Esophagus (tissue), 2 donors: ENCODE data around the gene RNF217. TPM values are rescaled to one million over a fixed set of nuclear protein-coding genes. Genes with fewer than 3 reads are reported as not detected.

Experiments
- H3K27ac ChIP-seq, 2 donors: one replicate each; pipeline ENCODE4 v1.5.1; 2013; ENCODE audit warnings: low read depth in 2 of 2, mild to moderate bottlenecking in 2 of 2, inconsistent platforms in 1 of 2, low read length in 1 of 2, moderate library complexity in 1 of 2
- H3K27me3 ChIP-seq, 2 donors: one replicate each; pipeline ENCODE4 v1.6.1; 2013; ENCODE audit warnings: low read length in 2 of 2, control low read depth in 1 of 2, mild to moderate bottlenecking in 1 of 2; ENCODE audit not compliant: insufficient read depth in 2 of 2, control insufficient read depth in 1 of 2
- H3K36me3 ChIP-seq, 2 donors: one replicate each; pipeline ENCODE4 v1.6.1; 2013; ENCODE audit warnings: low read length in 1 of 2; ENCODE audit not compliant: control insufficient read depth in 2 of 2, insufficient read depth in 2 of 2
- H3K4me1 ChIP-seq, 2 donors: one replicate each; pipeline ENCODE4 v1.6.1; 2013; ENCODE audit warnings: low read length in 1 of 2; ENCODE audit not compliant: control insufficient read depth in 2 of 2, insufficient read depth in 2 of 2
- H3K4me3 ChIP-seq, 2 donors: one replicate each; pipeline ENCODE4 v1.5.1; 2013; ENCODE audit warnings: low read length in 2 of 2, mild to moderate bottlenecking in 2 of 2, low read depth in 1 of 2, moderate library complexity in 1 of 2
- H3K9me3 ChIP-seq, 2 donors: one replicate each; pipeline ENCODE4 v1.6.1; 2013; ENCODE audit warnings: mild to moderate bottlenecking in 2 of 2, low read depth in 1 of 2, low read length in 1 of 2, moderate library complexity in 1 of 2; ENCODE audit not compliant: control insufficient read depth in 2 of 2, insufficient read depth in 1 of 2
- WGBS, 2 donors: extraction: QIAGEN DNeasy Blood & Tissue Kit; methylation state at CpG; one replicate each; pipeline ENCODE4 v1.1.7; 2013; 5-methylcytosine and 5-hydroxymethylcytosine counted together
- polyA plus RNA-seq, 2 donors: library from polyadenylated mRNA; stranded (reverse); fragments of 200-250 nt; gene quantifications; one replicate each; pipeline ENCODE4 v1.2.3, GENCODE V29; 2013
- donor health status: healthy with polysubstance abuse.
- donor health status: Bipolar disorder and iron deficiency.

The RNF217 gene
- polyA plus RNA-seq, 2 donors = 3.4 to 6.5 TPM

DNA sequence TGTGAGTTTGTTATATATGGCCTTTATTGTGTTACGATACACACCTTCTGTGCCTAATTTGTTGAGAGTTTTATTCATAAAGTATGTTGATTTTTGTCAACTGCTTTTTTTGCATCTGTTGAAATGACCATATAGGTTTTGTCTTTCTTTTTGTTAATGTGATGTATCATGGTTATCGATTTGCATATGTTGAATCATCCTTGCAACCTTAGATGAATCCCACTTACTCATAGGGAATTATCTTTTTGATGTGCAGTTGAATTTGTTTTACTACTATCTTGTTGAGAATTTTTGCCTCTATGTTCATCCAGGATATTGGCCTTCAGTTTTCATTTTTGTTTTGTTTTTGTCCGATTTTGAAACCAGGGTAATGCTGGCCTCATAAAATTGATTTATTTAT lies 145.7 kb downstream of the RNF217 start:
- H3K4me3 ChIP-seq = no peak overlapping the region
- 94 to 95% methylated on average over 3 of the region's 3 CpGs for WGBS, 2 donors
- no peaks in the 10 kb centered on the region for H3K4me1 ChIP-seq
- peaks cover 0 to 3% of the 10 kb centered on the region in 2 donors for H3K9me3 ChIP-seq
- H3K27ac ChIP-seq = no peak overlapping the region
- no peaks in the 10 kb centered on the region for H3K36me3 ChIP-seq
- no peaks in the 10 kb centered on the region for H3K27me3 ChIP-seq

DNA sequence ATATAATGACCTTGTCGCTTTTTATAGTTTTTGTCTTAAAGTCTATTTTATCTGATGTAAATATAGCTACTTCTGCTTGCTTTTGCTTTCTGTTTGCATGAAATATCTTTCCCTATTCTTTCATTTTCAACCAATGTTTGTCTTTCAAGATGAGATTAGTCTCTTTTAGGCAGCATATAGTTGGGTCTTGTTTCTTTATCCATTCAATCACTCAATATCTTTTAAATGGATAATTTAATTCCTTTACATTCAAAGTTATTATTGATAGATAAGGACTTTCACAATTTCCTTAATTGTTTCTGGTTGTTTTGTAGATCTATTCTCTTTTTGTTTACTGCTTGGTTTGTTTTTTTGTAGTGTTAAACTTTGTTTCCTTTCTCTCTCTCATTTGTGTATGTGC lies 147.8 kb downstream of the RNF217 start:
- H3K27ac ChIP-seq = no peak overlapping the region
- H3K27me3 ChIP-seq = no peaks in the 10 kb centered on the region
- 85 to 92% methylated on average over 1 of the region's 1 CpG for WGBS, 2 donors

GRCh38 chr6:125111219-125111983 lies 149.2 kb downstream of the RNF217 start:
- Histone ChIP-seq H3K36me3 (no peaks in the 10 kb centered on the region), H3K4me1 (no peaks in the 10 kb centered on the region), H3K27ac (no peak overlapping the region), H3K4me3 (no peak overlapping the region), H3K9me3 (peaks cover 0 to 3% of the 10 kb centered on the region in 2 donors), H3K27me3 (no peaks in the 10 kb centered on the region)
- 93 to 94% methylated on average over 4 of the region's 4 CpGs for WGBS, 2 donors

More for the DNA sequence above, 147.8 kb downstream of the RNF217 start:
- Histone ChIP-seq H3K4me3 (no peak overlapping the region), H3K4me1 (no peaks in the 10 kb centered on the region), H3K36me3 (no peaks in the 10 kb centered on the region), H3K9me3 (peaks cover 0 to 3% of the 10 kb centered on the region in 2 donors)

DNA sequence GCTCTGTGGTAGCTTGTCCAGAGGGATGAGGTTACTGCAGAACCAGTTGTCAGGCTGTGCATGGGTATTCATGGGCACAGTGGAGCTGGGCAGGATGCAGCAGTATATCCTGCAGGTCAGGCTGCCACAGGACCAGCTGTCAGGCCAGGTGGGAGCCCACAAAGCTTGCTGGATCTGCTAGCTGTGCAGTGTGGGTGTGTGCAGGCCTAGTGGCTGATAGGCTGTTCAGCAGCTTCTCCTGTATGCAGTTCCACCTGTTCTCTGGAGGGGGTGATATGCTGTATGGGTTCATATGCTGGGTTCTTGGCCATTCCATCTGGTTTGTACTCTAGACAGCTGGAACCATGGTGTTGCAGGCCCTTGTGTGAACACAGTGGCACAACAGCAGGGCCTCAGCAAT lies 150.7 kb downstream of the RNF217 start:
- no peaks in the 10 kb centered on the region for H3K4me1 ChIP-seq
- peaks cover 0 to 3% of the 10 kb centered on the region in 2 donors for H3K9me3 ChIP-seq
- no peak overlapping the region for H3K4me3 ChIP-seq
- H3K27me3 ChIP-seq = no peaks in the 10 kb centered on the region
- no peak overlapping the region for H3K27ac ChIP-seq
- no peaks in the 10 kb centered on the region for H3K36me3 ChIP-seq

DNA sequence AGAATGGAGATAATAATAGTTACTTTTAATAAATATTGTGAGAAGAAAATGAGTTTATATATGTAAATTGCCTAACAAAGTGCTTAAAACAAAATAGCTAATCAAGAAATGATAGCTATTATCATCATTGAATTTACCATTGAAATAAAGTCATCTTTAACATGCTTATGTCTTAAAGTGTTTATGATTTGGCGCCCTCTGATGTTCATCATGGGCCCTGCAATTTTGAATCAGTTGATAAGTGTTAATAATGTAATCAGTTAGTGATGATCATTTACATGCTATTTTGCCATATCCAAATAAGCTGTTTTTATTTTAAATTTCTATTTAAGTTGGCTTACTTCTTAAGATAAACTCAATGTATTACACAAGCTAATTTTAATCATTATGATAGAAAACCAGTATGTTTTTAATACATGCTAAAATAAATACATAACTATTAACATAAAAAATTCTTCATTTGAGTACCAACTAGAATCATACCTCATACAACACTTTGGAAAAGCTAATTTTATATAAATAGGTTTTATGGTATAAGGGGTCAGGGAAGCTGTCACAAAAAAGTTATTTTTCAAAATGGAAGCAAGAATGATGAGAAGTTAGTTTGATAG lies 152.1 kb downstream of the RNF217 start:
- Histone ChIP-seq H3K27ac (no peak overlapping the region), H3K4me1 (no peaks in the 10 kb centered on the region), H3K9me3 (peaks cover 0 to 3% of the 10 kb centered on the region in 2 donors), H3K4me3 (no peak overlapping the region), H3K36me3 (no peaks in the 10 kb centered on the region), H3K27me3 (no peaks in the 10 kb centered on the region)
- 0% methylated on average over 1 of the region's 1 CpG for WGBS, 2 donors

- Histone ChIP-seq H3K36me3 (no peaks in the 10 kb centered on the region), H3K27ac (no peak overlapping the region), H3K9me3 (no peaks in the 10 kb centered on the region), H3K4me3 (no peak overlapping the region), H3K27me3 (no peaks in the 10 kb centered on the region), H3K4me1 (no peaks in the 10 kb centered on the region)
- WGBS, 2 donors = 79 to 84% methylated on average over 1 of the region's 1 CpG
Observed at GRCh38 chr6:125116170-125116569, 153.9 kb downstream of the RNF217 start.

DNA sequence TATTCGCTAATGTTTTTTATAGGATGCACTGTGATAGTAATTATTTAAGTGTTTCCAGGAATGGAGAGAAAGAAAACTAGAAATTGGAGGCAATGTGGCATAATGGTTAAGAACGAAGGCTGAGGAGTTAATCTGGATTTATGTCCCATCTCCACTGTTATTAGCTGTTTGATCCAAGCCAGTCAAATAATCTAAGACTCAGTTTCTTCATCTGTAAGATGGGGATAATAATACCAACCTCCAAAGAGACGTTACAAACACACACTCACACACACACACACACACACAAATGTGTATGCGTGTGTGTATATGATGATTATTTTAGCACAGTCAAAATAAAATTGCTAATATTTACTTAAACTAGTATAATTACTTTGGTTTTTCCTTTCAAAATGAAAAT lies 154.5 kb downstream of the RNF217 start:
- H3K4me3 ChIP-seq = no peak overlapping the region
- no peaks in the 10 kb centered on the region for H3K36me3 ChIP-seq
- no peak overlapping the region for H3K27ac ChIP-seq
- H3K27me3 ChIP-seq = no peaks in the 10 kb centered on the region
- no peaks in the 10 kb centered on the region for H3K9me3 ChIP-seq
- H3K4me1 ChIP-seq = no peaks in the 10 kb centered on the region
- 88 to 91% methylated on average over 4 of the region's 4 CpGs for WGBS, 2 donors

GRCh38 chr6:125117818-125118217 lies 155.6 kb downstream of the RNF217 start:
- no peaks in the 10 kb centered on the region for H3K36me3 ChIP-seq
- H3K9me3 ChIP-seq = no peaks in the 10 kb centered on the region
- H3K4me3 ChIP-seq = no peak overlapping the region
- 66 to 77% methylated on average over 3 of the region's 3 CpGs for WGBS, 2 donors
- H3K27ac ChIP-seq = no peak overlapping the region
- H3K4me1 ChIP-seq = no peaks in the 10 kb centered on the region
- H3K27me3 ChIP-seq = no peaks in the 10 kb centered on the region

- H3K27me3 ChIP-seq = no peaks in the 10 kb centered on the region
- 75 to 81% methylated on average over 3 of the region's 3 CpGs for WGBS, 2 donors
- peaks cover 0 to 8% of the 10 kb centered on the region in 2 donors for H3K4me1 ChIP-seq
- no peak overlapping the region for H3K4me3 ChIP-seq
- H3K9me3 ChIP-seq = no peaks in the 10 kb centered on the region
- H3K27ac ChIP-seq = no peak overlapping the region
- no peaks in the 10 kb centered on the region for H3K36me3 ChIP-seq
Observed at GRCh38 chr6:125120054-125120590, 157.9 kb downstream of the RNF217 start.
